T-cell (primary cell): ENCODE results near the gene ADCY6. TPM values are rescaled to one million over a fixed set of nuclear protein-coding genes. Genes with fewer than 3 reads are reported as not detected.

ENCODE experiments used
- ATAC-seq, 4 experiments: fragments of 200-7000 bp in 3 of 4; fragments of 150-1000 bp in 1 of 4; cut with Tn5 transposase; replicated peaks in 1 of 4; 1 replicate in 3 of 4; 2 replicates in 1 of 4; pipeline ENCODE4 v1.10.0; 2021; ENCODE audit warnings: moderate library complexity in 3 of 4, mild to moderate bottlenecking in 2 of 4, moderate number of reproducible peaks in 1 of 4
- CTCF ChIA-PET, 2 donors: fragments of 300-600 bp; sonication (Branson Sonifier 250); formaldehyde crosslinking; loops; one replicate each; lab custom pipeline; 2022; ENCODE audit warnings: antibody characterized with exemption in 2 of 2; lab: Charles Lee
- POLR2A ChIA-PET, 2 donors: fragments of 300-600 bp; sonication (Branson Sonifier 250); formaldehyde crosslinking; loops; one replicate each; lab custom pipeline; 2022; ENCODE audit warnings: antibody characterized with exemption in 2 of 2; lab: Charles Lee
- DNase-seq, 35 experiments: peaks; one replicate each; pipeline versions ENCODE4 v3.0.0 to v3.0.0-alpha.2; 2013 to 2023
- H3K27ac ChIP-seq: one replicate; pipeline ENCODE4 v1.5.1; 2013; ENCODE audit warnings: low read length
- H3K27me3 ChIP-seq, 2 experiments: replicated peaks in 1 of 2; 1 replicate in 1 of 2; 2 replicates in 1 of 2; pipeline versions ENCODE4 v1.6.1 to v1.7.0; 2013; ENCODE audit warnings: low read length in 1 of 2, mixed read lengths in 1 of 2; ENCODE audit not compliant: control insufficient read depth in 2 of 2, insufficient read depth in 2 of 2; ENCODE audit errors: extremely low read depth in 1 of 2
- H3K36me3 ChIP-seq, 2 donors: 1 replicate in 1 of 2; 2 replicates in 1 of 2; pipeline versions ENCODE4 v1.6.1 to v1.7.0; 2013; ENCODE audit warnings: low read length in 1 of 2; ENCODE audit not compliant: control insufficient read depth in 2 of 2, insufficient read depth in 1 of 2; ENCODE audit errors: extremely low read depth in 1 of 2
- H3K4me1 ChIP-seq, 2 experiments: 1 replicate in 1 of 2; 2 replicates in 1 of 2; pipeline versions ENCODE4 v1.6.1 to v1.7.0; 2013; ENCODE audit warnings: low read length in 2 of 2, mixed read lengths in 1 of 2; ENCODE audit not compliant: insufficient read depth in 2 of 2, control insufficient read depth in 1 of 2; ENCODE audit errors: extremely low read depth in 1 of 2
- H3K4me3 ChIP-seq, 2 donors: 1 replicate in 1 of 2; 2 replicates in 1 of 2; pipeline versions ENCODE4 v1.5.1 to v1.7.0; 2013; ENCODE audit warnings: mild to moderate bottlenecking in 2 of 2, low read length in 1 of 2, moderate library complexity in 1 of 2; ENCODE audit not compliant: control insufficient read depth in 1 of 2; ENCODE audit errors: extremely low read depth in 1 of 2
- H3K9me3 ChIP-seq: 2 replicates; pipeline ENCODE4 v1.7.0; 2013
- H3K27ac Mint-ChIP-seq, 2 donors: one replicate each; pipeline ENCODE4 v1.8.0; 2020 to 2021; ENCODE audit warnings: mild to moderate bottlenecking in 2 of 2, mixed read lengths in 2 of 2
- H3K27me3 Mint-ChIP-seq, 2 donors: one replicate each; pipeline ENCODE4 v1.8.0; 2021 to 2022; ENCODE audit warnings: mixed read lengths in 2 of 2
- H3K36me3 Mint-ChIP-seq: one replicate; pipeline ENCODE4 v1.8.0; 2021; ENCODE audit warnings: mixed read lengths
- H3K4me1 Mint-ChIP-seq, 3 donors: one replicate each; pipeline ENCODE4 v1.8.0; 2020 to 2022; ENCODE audit warnings: mixed read lengths in 3 of 3, mild to moderate bottlenecking in 1 of 3
- H3K4me3 Mint-ChIP-seq, 3 donors: one replicate each; pipeline ENCODE4 v1.8.0; 2020 to 2022; ENCODE audit warnings: mild to moderate bottlenecking in 3 of 3, mixed read lengths in 3 of 3, moderate library complexity in 3 of 3
- H3K9me3 Mint-ChIP-seq, 3 donors: one replicate each; pipeline ENCODE4 v1.8.0; 2020 to 2022; ENCODE audit warnings: mixed read lengths in 3 of 3
- WGBS: methylation state at CpG from one replicate; pipeline ENCODE4 v1.1.5; 2013; ENCODE audit warnings: missing lambda C conversion rate; ENCODE audit not compliant: insufficient coverage; 5-methylcytosine and 5-hydroxymethylcytosine counted together
- total RNA-seq, 35 experiments: library from RNA in 6 of 35; stranded (reverse) in 6 of 35; fragments of 120-200 nt in 1 of 35; gene quantifications; one replicate each; pipeline versions ENCODE4 v1.2.1 to v1.2.4 and lab custom pipeline; 2013 to 2026

ADCY6 gene
- total RNA-seq, 5 donors from 2014 or later (not counting 1 experiment from before 2014, with no cell fraction given), result 0.10 to 0.76 (median 0.66) TPM; not detected in 1

GRCh38 chr12:48813465-48814261, 24.8 kb upstream of the ADCY6 start:
- Mint-ChIP-seq H3K27me3 (peaks cover 0 to 4% of the 10 kb centered on the region in 2 donors), H3K36me3 (no peaks in the 10 kb centered on the region), H3K4me1 (peaks cover 25 to 36% (median 29%) of the 10 kb centered on the region in 3 donors), H3K9me3 (no peaks in the 10 kb centered on the region), H3K27ac (peak overlapping the region; percentile 78), H3K4me3 (peak overlapping the region; percentile 84 to 91 (median 89))
- Histone ChIP-seq H3K36me3 (no peaks in the 10 kb centered on the region), H3K9me3 (no peaks in the 10 kb centered on the region), H3K4me1 (peaks cover 8 to 41% of the 10 kb centered on the region in 2 experiments), H3K27me3 (peaks cover 0 to 17% of the 10 kb centered on the region in 2 experiments), H3K27ac (peak overlapping the region; percentile 29), H3K4me3 (peak overlapping the region in 1 of 2 donors; percentile 77)
- CTCF ChIA-PET, result no interaction called here
- ATAC-seq (no peak), DNase-seq (no peak)
- POLR2A ChIA-PET, result no interaction called here
- 17% methylated on average over 9 of the region's 18 CpGs for WGBS

GRCh38 chr12:48812389-48812788, 23.5 kb upstream of the ADCY6 start:
- peaks cover 5 to 34% of the 10 kb centered on the region in 2 experiments for H3K4me1 ChIP-seq
- WGBS, result 87% methylated on average over 2 of the region's 2 CpGs

GRCh38 chr12:48811437-48812090, 22.7 kb upstream of the ADCY6 start:
- Histone ChIP-seq H3K4me1 (peaks cover 7 to 26% of the 10 kb centered on the region in 2 experiments), H3K9me3 (no peaks in the 10 kb centered on the region), H3K27me3 (peaks cover 0 to 4% of the 10 kb centered on the region in 2 experiments), H3K36me3 (no peaks in the 10 kb centered on the region), H3K27ac (no peak overlapping the region), H3K4me3 (no peak overlapping the region)
- H3K9me3 Mint-ChIP-seq, result no peaks in the 10 kb centered on the region
- ChIA-PET CTCF (interaction anchor here (0.5 to 0.7 kb wide), 2 partner anchors 11 to 18 kb away, joined by 4 to 6 read pairs; no protein-coding TSS in a partner anchor), POLR2A (interaction anchor here in 1 of 2 donors (0.6 kb wide), 1 partner anchor 481 kb away, joined by 3 read pairs; no protein-coding TSS in a partner anchor)
- peaks cover 12 to 22% (median 18%) of the 10 kb centered on the region in 3 donors for H3K4me1 Mint-ChIP-seq
- no peaks in the 10 kb centered on the region for H3K36me3 Mint-ChIP-seq
- WGBS, result 78% methylated on average over 2 of the region's 5 CpGs
- H3K4me3 Mint-ChIP-seq, result no peak overlapping the region
- no peak overlapping the region for H3K27ac Mint-ChIP-seq
- ATAC-seq (no peak), DNase-seq (no peak)
- peaks cover 0 to 4% of the 10 kb centered on the region in 2 donors for H3K27me3 Mint-ChIP-seq

More at GRCh38 chr12:48812389-48812788, 23.5 kb upstream of the ADCY6 start:
- peak overlapping the region; percentile 2 to 62 for H3K27ac Mint-ChIP-seq
- no peaks in the 10 kb centered on the region for H3K36me3 Mint-ChIP-seq
- no peak overlapping the region for H3K4me3 ChIP-seq
- POLR2A ChIA-PET, result interaction anchor here in 1 of 2 donors (0.6 kb wide), 1 partner anchor 480 kb away, joined by 3 read pairs; no protein-coding TSS in a partner anchor
- H3K27ac ChIP-seq, result no peak overlapping the region
- no peak for ATAC-seq
- no peaks in the 10 kb centered on the region for H3K9me3 Mint-ChIP-seq
- no peak for DNase-seq
- H3K4me3 Mint-ChIP-seq, result peak overlapping the region; percentile 17 to 44 (median 33)
- H3K27me3 ChIP-seq, result peaks cover 0 to 12% of the 10 kb centered on the region in 2 experiments
- no peaks in the 10 kb centered on the region for H3K9me3 ChIP-seq
- no peaks in the 10 kb centered on the region for H3K36me3 ChIP-seq
- CTCF ChIA-PET, result no interaction called here
- H3K27me3 Mint-ChIP-seq, result peaks cover 0 to 4% of the 10 kb centered on the region in 2 donors
- peaks cover 19 to 29% (median 24%) of the 10 kb centered on the region in 3 donors for H3K4me1 Mint-ChIP-seq

- H3K27ac Mint-ChIP-seq, result peak overlapping the region in 1 of 2 donors; percentile 23
- Histone ChIP-seq H3K27me3 (peaks cover 0 to 3% of the 10 kb centered on the region in 2 experiments), H3K4me1 (peaks cover 6 to 20% of the 10 kb centered on the region in 2 experiments), H3K27ac (no peak overlapping the region), H3K9me3 (no peaks in the 10 kb centered on the region), H3K4me3 (no peak overlapping the region), H3K36me3 (no peaks in the 10 kb centered on the region)
- peaks cover 8 to 16% (median 12%) of the 10 kb centered on the region in 3 donors for H3K4me1 Mint-ChIP-seq
- no peaks in the 10 kb centered on the region for H3K27me3 Mint-ChIP-seq
- H3K9me3 Mint-ChIP-seq, result no peaks in the 10 kb centered on the region
- H3K36me3 Mint-ChIP-seq, result no peaks in the 10 kb centered on the region
- ATAC-seq (no peak), DNase-seq (no peak)
- ChIA-PET POLR2A (no interaction called here), CTCF (interaction anchor here in 1 of 2 donors (0.7 kb wide), 1 partner anchor 18 kb away, joined by 4 read pairs; no protein-coding TSS in a partner anchor)
- no peak overlapping the region for H3K4me3 Mint-ChIP-seq
- WGBS, result 100% methylated on average over 1 of the region's 5 CpGs
Observed at GRCh38 chr12:48810903-48811431, 22.1 kb upstream of the ADCY6 start.

GRCh38 chr12:48807981-48808380, 19.1 kb upstream of the ADCY6 start:
- ATAC-seq (no peak), DNase-seq (no peak)
- Histone ChIP-seq H3K4me3 (no peak overlapping the region), H3K9me3 (no peaks in the 10 kb centered on the region), H3K27ac (no peak overlapping the region), H3K36me3 (no peaks in the 10 kb centered on the region), H3K27me3 (no peaks in the 10 kb centered on the region), H3K4me1 (peaks cover 0 to 3% of the 10 kb centered on the region in 2 experiments)
- Mint-ChIP-seq H3K4me3 (no peak overlapping the region), H3K27me3 (no peaks in the 10 kb centered on the region), H3K27ac (no peak overlapping the region), H3K36me3 (no peaks in the 10 kb centered on the region), H3K4me1 (peaks cover 0 to 8% (median 5%) of the 10 kb centered on the region in 3 donors), H3K9me3 (no peaks in the 10 kb centered on the region)
- 67% methylated on average over 2 of the region's 3 CpGs for WGBS
- ChIA-PET POLR2A (no interaction called here), CTCF (no interaction called here)

- Mint-ChIP-seq H3K4me1 (peaks cover 0 to 8% (median 5%) of the 10 kb centered on the region in 3 donors), H3K9me3 (no peaks in the 10 kb centered on the region), H3K4me3 (no peak overlapping the region), H3K27me3 (peaks cover 0 to 9% of the 10 kb centered on the region in 2 donors), H3K27ac (no peak overlapping the region), H3K36me3 (no peaks in the 10 kb centered on the region)
- Histone ChIP-seq H3K4me1 (peaks cover 0 to 3% of the 10 kb centered on the region in 2 experiments), H3K36me3 (no peaks in the 10 kb centered on the region), H3K4me3 (no peak overlapping the region), H3K9me3 (no peaks in the 10 kb centered on the region), H3K27ac (no peak overlapping the region), H3K27me3 (peaks cover 0 to 17% of the 10 kb centered on the region in 2 experiments)
- CTCF ChIA-PET, result no interaction called here
- no peak for DNase-seq
- ATAC-seq, result no peak
- no CpG with 5 or more reads among the region's 1 CpG for WGBS
- POLR2A ChIA-PET, result no interaction called here
Observed at GRCh38 chr12:48803675-48804074, 14.8 kb upstream of the ADCY6 start.
